Measurements from ENCODE around the gene EMD.
A peak's percentile ranks its signal among the peaks of the same experiment; 100 is the strongest.

EMD gene

DNA sequence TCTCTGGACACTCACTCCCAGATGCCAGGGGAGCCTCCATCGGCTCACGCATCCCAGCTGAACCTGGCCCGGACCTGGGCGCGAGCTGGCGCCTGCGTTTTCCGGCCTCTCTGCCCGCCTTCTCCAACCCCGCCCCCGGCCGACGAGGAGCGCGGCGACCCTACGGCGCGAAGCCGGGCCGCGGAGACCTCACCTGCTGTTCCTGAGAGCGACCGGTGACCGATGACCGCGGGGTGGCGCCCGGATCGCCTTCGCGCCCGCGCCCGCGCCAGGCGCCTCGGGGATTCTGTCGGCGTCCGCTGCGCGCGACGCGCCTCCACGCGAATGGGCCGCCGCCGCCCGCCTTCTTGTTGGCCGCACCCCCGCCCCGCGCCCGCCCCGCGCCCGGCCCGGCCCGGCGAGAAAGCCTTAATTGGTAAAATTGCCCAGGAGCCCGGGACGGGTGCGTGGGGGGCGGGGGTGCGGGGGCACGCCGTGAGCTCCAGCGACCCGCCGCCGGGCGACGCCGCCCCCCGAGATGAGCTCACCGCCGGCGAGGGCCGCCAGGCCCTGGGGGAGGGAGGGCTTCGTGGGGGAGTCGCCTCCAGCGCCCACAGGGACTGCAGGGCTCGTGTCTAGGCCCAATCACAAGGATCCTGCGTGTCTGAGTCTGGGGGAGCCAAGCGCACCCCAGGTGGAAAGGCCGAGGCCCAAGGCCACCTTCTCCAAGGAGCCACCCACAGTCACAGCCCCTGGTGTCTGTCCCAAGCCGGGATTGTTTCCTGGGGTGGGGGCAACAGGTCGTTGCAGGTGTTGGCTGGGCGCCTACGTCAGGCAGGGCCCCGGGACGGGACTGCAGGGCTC lies 4.6 kb upstream of the EMD start, which contains the start of gene FLNA:
Gene FLNA (minus strand): TSS at position 322 of the 843 bp plus-strand sequence. CDS start 3,389 bp downstream, outside the sequence.
- TF ChIP-seq POLR2AphosphoS5 (IDR thresholded peaks at IDR 0.05; ENCODE audit: low read depth, low read length): no peak
- no peak for TF ChIP-seq POLR2A (IDR thresholded peaks at IDR 0.05; ENCODE audit: low read depth, low read length)
- TF ChIP-seq TAF1 (IDR thresholded peaks at IDR 0.05; ENCODE audit: borderline replicate concordance, low read depth, low read length): no peak
- no peak for DNase-seq (ENCODE audit: insufficient read length)
- peak; percentile 40 for FAIRE-seq

DNA sequence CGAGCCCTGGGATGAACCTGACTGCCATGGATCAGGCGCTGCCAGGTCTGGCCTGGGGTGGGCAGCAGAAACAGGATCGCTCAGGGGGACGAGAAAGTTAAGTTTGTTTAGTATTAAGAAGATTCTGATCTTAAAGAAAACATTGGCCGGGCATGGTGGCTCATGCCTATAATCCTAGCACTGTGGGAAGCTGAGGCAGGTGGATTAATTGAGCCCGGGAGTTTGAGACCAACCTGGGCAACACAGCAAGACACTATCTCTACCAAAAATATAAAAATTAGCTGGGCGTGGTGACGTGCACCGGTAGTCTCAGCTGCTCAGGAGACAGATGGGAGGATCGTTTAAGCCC lies 4.0 kb upstream of the EMD start:
- DNase-seq (ENCODE audit: insufficient read length) (no peak), FAIRE-seq (no peak)
- TF ChIP-seq TAF1 (IDR thresholded peaks at IDR 0.05; ENCODE audit: borderline replicate concordance, low read depth, low read length) (no peak), POLR2A (IDR thresholded peaks at IDR 0.05; ENCODE audit: low read depth, low read length) (no peak), POLR2AphosphoS5 (IDR thresholded peaks at IDR 0.05; ENCODE audit: low read depth, low read length) (no peak)

DNA sequence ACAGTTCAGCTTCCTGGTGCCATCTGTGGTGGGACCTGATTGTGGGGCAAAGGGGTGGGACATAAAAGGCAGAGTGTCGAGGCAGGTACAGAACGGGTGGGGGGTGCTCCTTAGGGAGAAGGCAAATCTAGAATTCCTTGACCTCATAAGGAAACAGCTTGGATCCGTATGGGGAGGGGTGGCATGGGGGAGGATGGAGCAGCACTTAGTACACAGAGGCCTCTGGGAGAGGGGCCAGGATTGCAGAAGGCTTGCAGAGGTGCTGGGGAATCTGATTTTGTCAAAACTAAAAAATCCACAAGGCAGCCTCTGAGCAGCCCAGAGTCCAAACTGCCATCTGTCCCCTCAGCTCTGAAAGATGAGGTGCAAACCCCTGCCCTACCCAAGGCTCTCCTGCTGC lies 2.3 kb upstream of the EMD start:
- no peak for DNase-seq (ENCODE audit: insufficient read length)
- TF ChIP-seq POLR2AphosphoS5 (IDR thresholded peaks at IDR 0.05; ENCODE audit: low read depth, low read length): no peak
- no peak for TF ChIP-seq TAF1 (IDR thresholded peaks at IDR 0.05; ENCODE audit: borderline replicate concordance, low read depth, low read length)
- no peak for TF ChIP-seq POLR2A (IDR thresholded peaks at IDR 0.05; ENCODE audit: low read depth, low read length)
- FAIRE-seq: no peak

DNA sequence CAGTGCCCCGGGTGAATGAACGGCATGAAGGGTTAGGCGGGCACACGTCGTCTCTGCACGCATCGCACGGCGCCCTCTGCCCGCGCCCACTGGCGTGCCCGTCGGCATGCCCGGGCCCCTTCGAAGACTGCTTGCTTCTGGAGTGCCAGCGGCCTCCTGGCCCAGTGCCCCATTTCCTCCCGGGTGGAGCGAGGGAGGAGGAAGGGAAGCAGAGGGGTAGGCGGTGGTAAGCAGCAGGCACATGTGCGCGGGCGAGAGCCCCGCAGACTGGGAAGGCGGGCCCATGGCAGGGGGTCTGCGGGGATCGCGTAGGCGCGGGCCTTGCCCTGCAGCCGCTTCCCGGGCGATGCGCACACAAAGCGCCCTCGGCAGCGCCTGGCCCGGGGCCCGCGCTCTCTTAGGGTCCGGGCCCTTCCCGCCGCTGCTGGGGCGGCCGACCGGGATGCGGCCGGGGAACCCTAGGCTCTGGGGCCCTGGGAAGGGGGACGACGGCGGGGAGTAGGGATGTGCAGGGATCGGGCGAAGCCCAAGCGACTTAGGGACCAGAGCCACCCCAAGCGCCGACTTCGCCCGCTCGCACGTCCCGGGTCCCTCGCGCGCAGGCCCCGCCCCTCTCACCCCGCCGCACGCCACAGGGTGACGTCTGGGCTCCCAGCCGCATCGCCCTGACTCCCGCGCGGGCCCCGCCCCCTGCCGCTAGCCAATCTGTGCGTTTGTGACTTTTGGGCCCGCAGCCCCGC lies 866 bp upstream of the EMD start:
- DNase-seq (ENCODE audit: insufficient read length) (peak; percentile 77), FAIRE-seq (peak; percentile 54)
- TF ChIP-seq POLR2AphosphoS5 (IDR thresholded peaks at IDR 0.05; ENCODE audit: low read depth, low read length) (no peak), POLR2A (IDR thresholded peaks at IDR 0.05; ENCODE audit: low read depth, low read length) (peak; percentile 53; the same call in 1 of the 2 replicates), TAF1 (IDR thresholded peaks at IDR 0.05; ENCODE audit: borderline replicate concordance, low read depth, low read length) (no peak)

DNA sequence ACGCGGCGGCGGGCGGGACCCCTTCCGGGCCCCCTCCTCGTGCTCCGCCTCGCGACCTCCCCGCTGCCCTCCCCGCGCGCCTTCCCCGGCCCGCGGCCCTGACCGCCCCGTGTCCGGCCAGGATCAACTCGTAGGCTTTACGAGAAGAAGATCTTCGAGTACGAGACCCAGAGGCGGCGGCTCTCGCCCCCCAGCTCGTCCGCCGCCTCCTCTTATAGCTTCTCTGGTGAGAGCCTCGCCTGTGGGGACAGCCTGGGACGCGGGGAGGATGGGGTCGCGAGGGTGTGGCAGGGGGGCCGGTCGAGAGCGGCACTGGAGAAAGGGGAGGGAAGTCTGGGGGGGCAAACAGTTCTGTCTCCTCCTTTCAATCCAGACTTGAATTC lies 465 bp downstream of the EMD start:
- FAIRE-seq: no peak
- TF ChIP-seq TAF1 (IDR thresholded peaks at IDR 0.05; ENCODE audit: borderline replicate concordance, low read depth, low read length) (no peak), POLR2AphosphoS5 (IDR thresholded peaks at IDR 0.05; ENCODE audit: low read depth, low read length) (no peak), POLR2A (IDR thresholded peaks at IDR 0.05; ENCODE audit: low read depth, low read length) (no peak)
- DNase-seq (ENCODE audit: insufficient read length): no peak

DNA sequence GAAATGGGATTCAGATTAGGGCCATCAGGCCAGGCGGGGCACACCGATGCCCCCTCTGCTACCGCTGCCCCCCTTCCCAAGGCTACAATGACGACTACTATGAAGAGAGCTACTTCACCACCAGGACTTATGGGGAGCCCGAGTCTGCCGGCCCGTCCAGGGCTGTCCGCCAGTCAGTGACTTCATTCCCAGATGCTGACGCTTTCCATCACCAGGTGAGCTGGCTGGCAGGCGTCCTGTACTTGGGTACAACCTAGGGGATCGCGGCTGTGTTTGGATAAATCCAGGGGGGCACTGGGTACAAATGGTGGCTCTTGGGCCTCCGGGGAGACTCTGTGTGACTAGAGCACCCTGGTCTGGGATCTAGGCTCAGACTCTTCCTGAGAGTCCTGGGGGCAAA lies 1.1 kb downstream of the EMD start:
- no peak for TF ChIP-seq TAF1 (IDR thresholded peaks at IDR 0.05; ENCODE audit: borderline replicate concordance, low read depth, low read length)
- TF ChIP-seq POLR2A (IDR thresholded peaks at IDR 0.05; ENCODE audit: low read depth, low read length): no peak
- FAIRE-seq (no peak), DNase-seq (ENCODE audit: insufficient read length) (no peak)

DNA sequence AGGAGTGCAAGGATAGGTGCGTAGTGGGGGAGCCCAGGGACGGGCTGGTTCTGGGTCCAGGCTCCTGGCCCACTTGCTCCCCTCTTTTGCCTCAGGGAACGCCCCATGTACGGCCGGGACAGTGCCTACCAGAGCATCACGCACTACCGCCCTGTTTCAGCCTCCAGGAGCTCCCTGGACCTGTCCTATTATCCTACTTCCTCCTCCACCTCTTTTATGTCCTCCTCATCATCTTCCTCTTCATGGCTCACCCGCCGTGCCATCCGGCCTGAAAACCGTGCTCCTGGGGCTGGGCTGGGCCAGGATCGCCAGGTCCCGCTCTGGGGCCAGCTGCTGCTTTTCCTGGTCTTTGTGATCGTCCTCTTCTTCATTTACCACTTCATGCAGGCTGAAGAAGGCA lies 1.7 kb downstream of the EMD start:
- TF ChIP-seq POLR2A (IDR thresholded peaks at IDR 0.05; ENCODE audit: low read depth, low read length) (no peak), POLR2AphosphoS5 (IDR thresholded peaks at IDR 0.05; ENCODE audit: low read depth, low read length) (no peak), TAF1 (IDR thresholded peaks at IDR 0.05; ENCODE audit: borderline replicate concordance, low read depth, low read length) (no peak)
- no peak for DNase-seq (ENCODE audit: insufficient read length)
- no peak for FAIRE-seq

DNA sequence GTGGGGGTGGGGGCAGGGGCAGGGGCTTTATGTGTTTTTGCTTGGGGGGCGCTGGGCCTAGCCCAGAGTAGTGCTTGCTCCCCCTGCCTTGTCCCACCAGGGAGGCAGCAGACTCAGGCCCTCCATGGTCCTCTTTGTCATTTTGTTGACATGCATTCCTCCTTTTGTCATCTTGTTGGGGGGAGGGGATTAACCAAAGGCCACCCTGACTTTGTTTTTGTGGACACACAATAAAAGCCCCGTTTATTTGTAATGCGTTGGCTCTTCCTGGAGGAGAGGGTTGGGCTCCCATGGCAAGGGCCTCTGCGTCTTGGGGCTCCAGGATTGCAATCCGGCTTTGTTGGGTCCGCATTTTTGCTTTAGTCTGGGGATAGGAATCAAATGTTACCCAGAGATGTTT lies 2.2 kb downstream of the EMD start:
- no peak for TF ChIP-seq POLR2AphosphoS5 (IDR thresholded peaks at IDR 0.05; ENCODE audit: low read depth, low read length)
- no peak for TF ChIP-seq TAF1 (IDR thresholded peaks at IDR 0.05; ENCODE audit: borderline replicate concordance, low read depth, low read length)
- no peak for TF ChIP-seq POLR2A (IDR thresholded peaks at IDR 0.05; ENCODE audit: low read depth, low read length)
- FAIRE-seq: no peak
- no peak for DNase-seq (ENCODE audit: insufficient read length)

DNA sequence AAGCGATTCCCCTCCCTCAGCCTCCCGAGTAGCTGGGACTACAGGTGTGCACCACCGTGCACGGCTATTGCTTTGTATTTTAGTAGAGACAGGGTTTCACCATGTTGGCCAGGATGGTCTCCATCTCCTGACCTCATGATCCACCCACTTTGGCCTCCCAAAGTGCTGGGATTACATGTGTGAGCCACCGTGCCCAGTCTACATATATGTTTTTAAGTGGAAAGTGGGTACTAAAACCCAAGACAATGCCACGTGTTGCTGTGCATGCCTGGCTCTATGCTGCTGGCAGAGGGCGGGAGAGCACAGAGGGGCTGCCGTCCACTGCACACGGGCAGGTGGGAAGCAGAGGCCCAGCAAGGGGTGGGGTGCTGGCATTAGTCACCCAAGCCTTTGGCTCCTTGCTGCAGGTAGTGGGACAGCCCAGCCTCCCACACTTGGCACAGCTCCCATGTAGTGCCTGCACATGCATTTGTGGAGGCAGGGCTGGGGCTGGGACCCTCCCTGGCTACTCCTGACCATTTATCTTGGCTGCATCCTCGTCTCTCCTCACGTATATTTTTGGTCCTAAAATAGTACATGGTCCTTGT lies 3.5 kb downstream of the EMD start:
- no peak for DNase-seq (ENCODE audit: insufficient read length)
- FAIRE-seq: no peak
- TF ChIP-seq TAF1 (IDR thresholded peaks at IDR 0.05; ENCODE audit: borderline replicate concordance, low read depth, low read length) (no peak), POLR2AphosphoS5 (IDR thresholded peaks at IDR 0.05; ENCODE audit: low read depth, low read length) (0 out of 2 replicates have a peak, but pooled peaks have one; percentile 32), POLR2A (IDR thresholded peaks at IDR 0.05; ENCODE audit: low read depth, low read length) (peak; percentile 48; the same call in 1 of the 2 replicates)

DNA sequence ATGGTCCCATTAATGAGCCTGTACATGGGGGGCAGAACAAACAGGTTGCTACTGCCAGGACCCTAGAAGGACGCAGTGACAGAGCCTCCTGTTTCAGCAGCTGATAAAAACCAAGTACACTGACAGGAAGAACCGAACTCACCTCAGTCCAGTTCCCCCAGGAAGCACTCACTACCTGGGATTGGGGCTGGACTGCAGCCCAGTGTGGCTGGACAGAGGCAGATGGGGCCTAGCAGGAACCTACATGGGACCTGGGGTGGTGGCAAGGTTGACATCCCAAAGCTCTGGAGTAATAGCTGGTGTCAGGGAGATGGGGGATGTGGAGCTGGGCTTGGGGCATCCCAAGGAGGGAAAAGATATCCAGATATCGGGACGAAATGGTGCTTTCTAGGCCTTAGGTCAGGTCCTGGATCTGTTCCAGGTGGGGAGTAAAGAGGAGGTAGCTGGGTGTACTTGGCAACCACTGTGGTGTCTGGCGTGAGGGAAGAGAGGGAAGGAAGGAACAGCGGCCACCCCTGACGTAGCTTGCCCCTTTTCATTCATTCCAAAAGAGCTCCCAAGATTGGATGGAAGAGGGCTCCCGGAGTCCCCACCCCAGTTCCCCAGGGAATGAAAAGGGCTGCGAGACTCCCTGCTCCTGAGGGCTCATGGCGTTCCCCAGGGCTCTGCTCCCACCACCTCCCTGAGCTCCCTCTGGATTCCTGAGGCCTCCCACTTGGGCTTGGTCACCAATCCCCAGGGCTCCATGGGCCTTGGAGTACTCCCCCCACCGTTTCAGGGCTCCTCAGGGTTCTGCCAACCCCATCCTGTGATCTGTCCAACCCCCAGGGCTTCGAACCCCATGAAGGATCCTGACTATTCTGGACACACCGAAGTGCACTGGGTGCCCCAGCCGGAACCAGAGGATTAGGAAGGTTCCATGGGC lies 4.5 kb downstream of the EMD start:
- DNase-seq (ENCODE audit: insufficient read length): no peak
- no peak for TF ChIP-seq POLR2AphosphoS5 (IDR thresholded peaks at IDR 0.05; ENCODE audit: low read depth, low read length)

More for the DNA sequence above, 4.5 kb downstream of the EMD start:
- FAIRE-seq: no peak

Measured in GM12892 (cell line).